HG02884 (cell line): ENCODE measurements around the gene CRYAA.
"Not testable (repeated sequence)": the region's sequence is repeated elsewhere in the genome, so short reads cannot be mapped to it uniquely, and the experiment has no call there.

ENCODE experiments used
- ATAC-seq: cut with Tn5 transposase; IDR thresholded peaks from one replicate; pipeline ENCODE4 v1.9.1; 2021; ENCODE audit warnings: mild to moderate bottlenecking, moderate library complexity; ENCODE audit not compliant: unreplicated experiment

The CRYAA gene

GRCh38 chr21:43176621-43177020, 7.8 kb downstream of the CRYAA start:
- ATAC-seq: not testable (repeated sequence)

DNA sequence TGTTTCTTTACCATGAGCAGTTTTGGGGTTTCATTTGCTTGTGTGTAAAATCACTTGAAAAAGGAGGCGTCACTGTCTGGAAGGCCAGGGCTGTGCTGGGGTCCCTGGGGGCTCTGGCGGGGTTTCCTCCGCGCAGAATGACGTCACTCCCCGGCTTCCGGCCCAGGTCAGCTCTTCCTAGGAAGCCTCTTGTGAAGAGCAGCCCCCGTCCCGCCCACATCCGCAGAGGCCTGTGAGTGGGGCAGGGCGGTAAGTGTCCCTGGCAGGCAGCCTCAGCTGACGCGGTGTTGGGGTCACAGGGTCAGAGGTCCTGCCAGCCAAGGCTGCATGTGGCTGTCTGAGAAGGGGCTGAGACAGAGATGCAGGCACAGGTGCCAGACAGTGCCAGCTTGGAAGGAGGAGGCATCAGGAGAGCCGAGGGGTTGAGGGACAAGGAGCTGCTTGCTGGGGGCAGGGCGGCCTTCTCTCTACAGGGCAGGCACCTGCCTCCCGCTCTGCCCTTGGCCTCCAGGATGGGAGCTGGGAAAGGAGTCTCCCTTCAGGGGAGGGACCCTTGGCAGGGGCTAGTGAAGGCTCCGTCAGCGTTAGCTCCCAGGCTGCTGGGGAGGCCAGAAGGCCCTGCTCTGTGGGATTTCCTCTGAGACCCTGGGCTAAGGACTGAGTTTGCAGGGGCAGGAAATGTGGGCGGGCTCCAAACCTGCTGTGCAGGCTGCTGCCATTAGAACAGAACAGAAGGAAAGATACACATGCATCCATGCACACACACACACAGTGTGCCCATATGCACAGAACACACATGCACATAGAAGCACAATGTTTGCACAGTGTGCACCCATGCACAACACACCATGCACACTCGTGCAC, 8.5 kb downstream of the CRYAA start:
- ATAC-seq: not testable (repeated sequence)

GRCh38 chr21:43178175-43178826, 9.5 kb downstream of the CRYAA start:
- not testable (repeated sequence) for ATAC-seq

DNA sequence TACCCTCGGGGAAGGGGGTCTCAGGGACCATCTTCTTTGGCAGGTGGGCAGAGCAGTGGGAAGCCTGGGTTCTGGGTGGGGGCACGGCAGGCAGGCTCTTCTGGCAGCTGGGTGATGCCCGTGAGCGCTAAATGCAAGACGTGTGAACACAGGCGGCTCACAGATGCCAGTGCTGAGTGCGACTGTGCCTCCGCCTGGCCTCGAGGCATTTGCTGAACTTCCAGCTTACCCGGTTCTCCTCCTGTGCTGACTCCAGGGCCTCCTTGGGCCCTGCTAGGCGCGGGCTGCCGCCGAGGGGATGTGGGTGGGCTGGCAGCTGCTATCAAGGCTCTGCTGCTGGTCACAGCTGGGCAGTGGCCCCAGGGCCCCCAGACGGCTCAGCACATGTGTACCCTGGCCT, 12.2 kb downstream of the CRYAA start:
- ATAC-seq: not testable (repeated sequence)

GRCh38 chr21:43187268-43187667, 18.5 kb downstream of the CRYAA start:
- not testable (repeated sequence) for ATAC-seq

- ATAC-seq: no peak
Measured at GRCh38 chr21:43187715-43188114, 18.9 kb downstream of the CRYAA start.

DNA sequence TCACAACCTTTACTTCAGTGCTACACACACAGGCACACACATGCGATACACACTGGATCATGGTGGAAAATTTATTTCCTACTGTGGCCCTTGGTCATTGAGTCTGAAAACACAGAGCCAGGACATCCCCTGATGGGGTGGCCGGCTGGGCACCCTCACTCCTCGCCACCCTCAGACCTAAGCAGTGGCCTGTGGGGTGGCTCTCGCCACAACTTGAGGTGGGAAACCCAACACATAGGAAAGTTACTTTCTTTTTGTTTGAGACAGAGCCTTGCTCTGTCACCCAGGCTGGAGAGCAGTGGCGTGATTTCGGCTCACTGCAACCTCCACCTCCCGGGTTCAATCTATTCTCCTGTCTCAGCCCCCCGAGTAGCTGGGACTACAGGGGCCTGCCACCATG, 19.4 kb downstream of the CRYAA start:
- ATAC-seq: no peak

- ATAC-seq: no peak
Measured at GRCh38 chr21:43188592-43189210, 19.9 kb downstream of the CRYAA start.

DNA sequence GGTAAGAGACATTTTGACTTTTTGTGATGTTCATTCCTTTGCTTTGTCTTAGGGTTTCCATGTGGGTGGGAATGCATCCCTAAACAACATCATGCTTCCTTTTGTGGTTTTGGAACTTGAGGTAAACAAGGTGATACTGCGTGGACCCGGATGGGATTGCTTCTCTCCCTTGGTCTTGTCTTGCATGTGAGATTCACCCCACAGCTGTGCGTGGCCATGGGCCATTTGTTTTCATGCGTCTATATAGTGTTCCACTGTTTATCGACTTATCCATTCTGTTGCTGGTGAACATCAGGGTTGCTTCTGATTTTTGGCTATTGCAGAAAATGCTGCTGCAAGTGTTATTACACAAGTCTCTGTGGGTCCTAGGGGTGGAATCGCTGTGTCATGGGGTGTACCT, 21.1 kb downstream of the CRYAA start:
- ATAC-seq: no peak

- ATAC-seq: no peak
Measured at GRCh38 chr21:43190544-43190943, 21.7 kb downstream of the CRYAA start.

- ATAC-seq: no peak
Measured at GRCh38 chr21:43190951-43191350, 22.1 kb downstream of the CRYAA start.

- ATAC-seq: no peak
Measured at GRCh38 chr21:43191521-43191920, 22.7 kb downstream of the CRYAA start.

DNA sequence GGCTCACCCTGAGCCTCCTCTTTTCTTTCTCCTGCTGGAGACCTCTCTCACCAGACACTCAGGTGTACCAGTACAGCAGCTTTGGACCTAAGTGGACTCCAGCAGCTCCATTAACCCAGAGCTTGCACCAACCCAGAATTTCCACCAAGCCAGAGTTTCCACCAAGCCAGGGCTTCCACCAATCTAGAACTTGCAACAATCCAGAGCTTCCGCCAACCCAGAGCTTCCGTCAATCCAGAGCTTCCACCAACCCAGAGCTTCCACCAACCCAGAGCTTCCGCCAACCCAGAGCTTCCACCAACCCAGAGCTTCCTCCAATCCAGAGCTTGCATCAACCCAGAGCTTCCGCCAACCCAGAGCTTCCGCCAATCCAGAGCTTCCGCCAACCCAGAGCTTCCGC, 23.2 kb downstream of the CRYAA start:
- no peak for ATAC-seq

GRCh38 chr21:43192501-43193081, 23.8 kb downstream of the CRYAA start:
- no peak for ATAC-seq

GRCh38 chr21:43193088-43193650, 24.4 kb downstream of the CRYAA start:
- no peak for ATAC-seq

DNA sequence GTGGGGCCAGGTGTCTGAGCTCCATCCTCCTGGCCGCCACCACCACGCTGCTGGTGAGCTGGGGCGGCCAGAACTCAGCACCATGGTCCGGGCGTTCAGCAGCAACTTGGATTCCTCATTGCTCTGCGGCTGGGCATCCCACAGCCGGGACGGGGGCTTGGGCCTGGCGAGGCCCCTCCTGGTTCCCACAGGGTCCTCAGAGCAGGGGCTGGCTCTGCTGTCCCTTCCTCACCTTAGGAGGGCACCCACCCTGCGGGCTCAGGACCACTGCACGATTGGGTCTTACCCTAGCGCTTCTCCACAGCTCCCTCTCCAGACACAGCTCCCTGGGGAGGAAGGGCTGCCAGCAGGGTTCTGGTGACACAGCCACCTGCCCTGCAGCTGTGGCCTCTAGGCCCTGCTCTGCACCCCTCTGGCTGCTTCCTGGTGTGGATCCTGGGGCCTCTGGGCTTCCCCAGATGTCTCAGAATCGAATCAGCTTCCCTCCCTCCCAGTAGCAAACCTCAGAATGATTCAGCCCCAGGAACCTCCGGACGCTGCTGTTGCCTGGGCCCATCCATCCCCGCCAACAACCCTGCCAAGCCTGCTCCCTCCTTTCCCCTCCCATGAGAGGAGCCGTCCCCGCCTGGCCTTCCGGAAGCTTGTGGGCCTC, 25.0 kb downstream of the CRYAA start:
- no peak for ATAC-seq

DNA sequence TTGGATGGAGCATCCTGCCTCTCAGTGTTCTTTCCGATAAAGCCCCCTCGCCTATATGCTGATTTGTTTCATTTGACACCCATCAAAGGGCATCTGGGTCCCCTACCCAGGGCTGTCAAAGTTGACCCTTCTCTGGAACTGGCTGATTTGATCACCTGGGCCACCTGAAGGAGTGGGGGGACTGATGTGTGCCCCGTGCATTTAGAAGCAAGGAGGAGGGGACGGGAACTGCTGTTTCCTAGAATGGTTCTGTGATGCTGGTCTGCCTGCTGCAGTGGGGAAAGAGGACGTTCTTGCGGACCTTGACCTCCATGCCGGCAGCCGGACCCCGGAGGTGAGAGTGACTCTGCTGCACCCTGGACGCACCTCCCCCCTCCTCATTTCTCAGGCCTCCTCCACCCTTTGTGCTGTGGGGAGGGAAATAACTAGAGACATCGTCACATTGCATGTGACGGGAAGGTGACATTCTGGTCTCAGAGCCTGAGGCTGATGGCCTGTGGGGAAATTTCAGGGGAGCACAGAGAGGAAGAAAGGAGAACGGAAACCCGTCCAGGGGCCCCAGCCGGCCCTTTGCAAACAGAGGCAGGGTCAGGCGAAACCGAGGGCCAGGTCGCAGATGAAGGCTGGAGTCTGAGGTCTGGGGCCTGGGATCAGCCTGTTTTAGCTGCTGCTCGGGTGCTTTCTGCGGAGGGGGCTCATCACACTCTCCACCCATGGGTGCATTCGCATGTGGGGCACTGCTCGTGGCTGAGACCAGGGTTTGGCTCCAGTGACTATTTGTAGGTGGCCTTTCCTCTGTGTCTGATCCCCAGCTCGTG, 25.7 kb downstream of the CRYAA start:
- no peak for ATAC-seq

DNA sequence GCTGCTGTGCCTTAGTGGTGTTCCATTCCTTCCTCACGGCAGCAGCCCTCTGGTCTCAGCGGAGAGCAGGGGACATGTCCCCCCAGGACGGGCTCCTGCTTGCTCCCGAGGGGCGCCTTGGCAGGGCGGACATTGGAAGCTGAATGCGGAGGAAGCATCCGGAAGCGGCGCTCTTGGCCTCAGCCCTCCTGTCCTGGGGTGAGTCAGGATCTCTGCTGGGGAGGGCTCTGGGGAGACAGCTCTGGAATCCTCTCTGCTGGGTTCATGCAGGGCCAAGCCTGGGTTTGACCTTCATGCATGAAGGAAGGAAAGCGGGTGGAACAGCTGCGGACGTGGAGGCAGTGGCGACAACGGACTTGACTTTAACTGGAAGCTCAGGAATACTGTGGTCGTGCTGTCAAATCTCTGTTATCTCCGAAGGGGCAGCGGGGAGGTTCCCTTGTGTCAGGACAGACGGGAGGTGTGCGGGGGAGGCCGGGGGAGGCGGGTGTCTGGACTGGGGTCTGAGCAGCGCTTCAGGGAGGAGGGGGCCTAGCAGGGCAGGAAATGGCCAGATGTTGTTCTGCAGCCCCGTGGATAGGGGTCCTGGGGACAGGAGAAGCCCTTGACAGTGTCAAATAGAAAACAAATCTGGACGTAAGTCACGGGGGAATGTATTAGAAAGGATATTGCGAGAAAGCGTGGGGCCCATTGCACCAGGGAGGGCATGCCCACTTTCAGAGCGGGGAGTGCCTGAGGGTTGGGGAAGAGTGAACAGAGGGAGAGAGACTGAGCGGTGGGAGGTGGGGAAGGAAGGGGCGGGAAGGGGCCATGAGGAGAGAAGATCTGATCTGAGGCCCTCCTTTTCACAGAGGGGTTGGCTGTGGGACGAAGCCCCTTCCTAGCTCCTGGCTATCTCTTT, 26.6 kb downstream of the CRYAA start:
- ATAC-seq: no peak

DNA sequence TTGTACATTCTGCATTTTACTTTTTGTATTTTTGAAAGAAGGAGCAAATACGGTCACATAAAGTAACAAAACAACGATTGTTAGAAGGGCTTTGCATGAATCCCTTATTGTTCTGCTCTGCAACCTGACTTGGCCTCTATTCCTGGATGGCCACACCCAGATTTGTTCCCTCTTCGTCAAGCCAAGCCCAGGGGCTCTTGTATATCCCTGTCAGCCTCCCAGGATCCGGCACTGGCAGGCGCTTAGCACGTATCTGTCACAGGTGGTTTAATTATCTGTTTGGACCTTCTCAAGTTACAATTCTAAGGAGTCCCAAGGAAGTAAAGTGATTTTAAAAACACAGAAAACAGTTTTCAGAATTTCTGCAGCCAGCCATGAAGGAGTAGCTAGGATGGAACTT, 28.0 kb downstream of the CRYAA start:
- ATAC-seq: no peak
